Cardiac muscle cell (in vitro differentiated cells and primary cell): ENCODE measurements around the gene OPN1SW. TPM values are rescaled to one million over a fixed set of nuclear protein-coding genes. Genes with fewer than 3 reads are reported as not detected.

Experiments used
- DNase-seq, 2 donors: peaks; one replicate each; pipeline versions ENCODE4 v3.0.0 to v3.0.0-alpha.2; 2010 to 2017; ENCODE audit warnings: low read depth in 1 of 2, low spot score in 1 of 2
- H3K27ac ChIP-seq: fragments of 200-600 bp; sonication (generic); 2 replicates; pipeline ENCODE4 v1.5.1; 2016
- H3K27me3 ChIP-seq: fragments of 200-600 bp; sonication (generic); 2 replicates; pipeline ENCODE4 v1.6.0; 2016; ENCODE audit warnings: control low read depth
- H3K36me3 ChIP-seq: fragments of 200-600 bp; sonication (generic); 2 replicates; pipeline ENCODE4 v1.5.1; 2016; ENCODE audit warnings: control low read depth
- H3K4me1 ChIP-seq: fragments of 200-600 bp; sonication (generic); 2 replicates; pipeline ENCODE4 v1.8.1; 2017; ENCODE audit warnings: low read depth, mild to moderate bottlenecking, mixed run types
- H3K4me3 ChIP-seq: fragments of 200-600 bp; sonication (generic); 2 replicates; pipeline ENCODE4 v1.5.1; 2016; ENCODE audit warnings: mild to moderate bottlenecking
- H3K9me3 ChIP-seq: fragments of 200-600 bp; sonication (generic); 2 replicates; pipeline ENCODE4 v1.5.1; 2017; ENCODE audit warnings: low read depth, mild to moderate bottlenecking, control low read depth
- CTCF ChIP-seq: IDR thresholded peaks from 2 replicates; pipeline ENCODE4 v1.5.1; 2012; ENCODE audit warnings: low read depth, mild to moderate bottlenecking, low read length
- polyA plus RNA-seq: library from polyadenylated mRNA; unstranded; fragments of >200 nt; fragmentation: Nextera tagmentation; extraction: Ambion mirVana; gene quantifications from 2 replicates; pipeline ENCODE4 v1.2.1, GENCODE V29; 2016
- total RNA-seq: library from RNA; depleted of rRNA; stranded (reverse); fragments of >200 nt; gene quantifications from 2 replicates; pipeline ENCODE4 v1.2.3, GENCODE V29; 2016

The OPN1SW gene
- total and polyA plus RNA-seq, 2 experiments from 2014 or later: 2.1 TPM; not detected in 1

GRCh38 chr7:128745706-128746105 lies 29.9 kb downstream of the OPN1SW start:
- H3K27ac ChIP-seq: no peak overlapping the region
- H3K27me3 ChIP-seq: no peaks in the 10 kb centered on the region
- H3K4me3 ChIP-seq: no peak overlapping the region
- no peak for DNase-seq
- no peaks in the 10 kb centered on the region for H3K9me3 ChIP-seq
- H3K4me1 ChIP-seq: peaks cover 12% of the 10 kb centered on the region
- peaks cover 27% of the 10 kb centered on the region for H3K36me3 ChIP-seq
- TF ChIP-seq CTCF: no peak

GRCh38 chr7:128744366-128744905 lies 31.2 kb downstream of the OPN1SW start:
- no peaks in the 10 kb centered on the region for H3K27me3 ChIP-seq
- no peaks in the 10 kb centered on the region for H3K9me3 ChIP-seq
- TF ChIP-seq CTCF: no peak
- no peak overlapping the region for H3K27ac ChIP-seq
- peaks cover 18% of the 10 kb centered on the region for H3K36me3 ChIP-seq
- peaks cover 16% of the 10 kb centered on the region for H3K4me1 ChIP-seq
- H3K4me3 ChIP-seq: no peak overlapping the region
- no peak for DNase-seq

- Histone ChIP-seq H3K4me1 (peaks cover 20% of the 10 kb centered on the region), H3K4me3 (no peak overlapping the region), H3K27me3 (no peaks in the 10 kb centered on the region), H3K9me3 (no peaks in the 10 kb centered on the region), H3K36me3 (peaks cover 6% of the 10 kb centered on the region), H3K27ac (no peak overlapping the region)
- DNase-seq: peak in 1 of 2 donors; percentile 22
- TF ChIP-seq CTCF: no peak
These were observed 32.4 kb downstream of the OPN1SW start for GRCh38 chr7:128743112-128743772.

- no peak overlapping the region for H3K4me3 ChIP-seq
- H3K27ac ChIP-seq: no peak overlapping the region
- DNase-seq: peak in 1 of 2 donors; percentile 67
These were observed 33.4 kb downstream of the OPN1SW start for GRCh38 chr7:128742206-128742605.

GRCh38 chr7:128741491-128741890 lies 34.1 kb downstream of the OPN1SW start:
- Histone ChIP-seq H3K4me3 (no peak overlapping the region), H3K36me3 (no peaks in the 10 kb centered on the region), H3K9me3 (no peaks in the 10 kb centered on the region), H3K27ac (no peak overlapping the region), H3K27me3 (no peaks in the 10 kb centered on the region), H3K4me1 (peaks cover 12% of the 10 kb centered on the region)
- no peak for TF ChIP-seq CTCF
- no peak for DNase-seq

More at GRCh38 chr7:128742206-128742605, 33.4 kb downstream of the OPN1SW start:
- H3K4me1 ChIP-seq: peaks cover 13% of the 10 kb centered on the region
- no peaks in the 10 kb centered on the region for H3K36me3 ChIP-seq
- H3K9me3 ChIP-seq: no peaks in the 10 kb centered on the region
- H3K27me3 ChIP-seq: no peaks in the 10 kb centered on the region
- no peak for TF ChIP-seq CTCF
